GM18499 (cell line): ENCODE measurements around the gene MAGIX.
A peak's percentile ranks its signal among the peaks of the same experiment; 100 is the strongest.

Experiments used
- ATAC-seq: cut with Tn5 transposase; IDR thresholded peaks from one replicate; pipeline ENCODE4 v1.9.1; 2021; ENCODE audit warnings: moderate number of reproducible peaks; ENCODE audit not compliant: insufficient read depth, unreplicated experiment

Gene MAGIX

GRCh38 chrX:49179358-49179757 is 16.8 kb downstream of the MAGIX start:
- ATAC-seq, result no peak

DNA sequence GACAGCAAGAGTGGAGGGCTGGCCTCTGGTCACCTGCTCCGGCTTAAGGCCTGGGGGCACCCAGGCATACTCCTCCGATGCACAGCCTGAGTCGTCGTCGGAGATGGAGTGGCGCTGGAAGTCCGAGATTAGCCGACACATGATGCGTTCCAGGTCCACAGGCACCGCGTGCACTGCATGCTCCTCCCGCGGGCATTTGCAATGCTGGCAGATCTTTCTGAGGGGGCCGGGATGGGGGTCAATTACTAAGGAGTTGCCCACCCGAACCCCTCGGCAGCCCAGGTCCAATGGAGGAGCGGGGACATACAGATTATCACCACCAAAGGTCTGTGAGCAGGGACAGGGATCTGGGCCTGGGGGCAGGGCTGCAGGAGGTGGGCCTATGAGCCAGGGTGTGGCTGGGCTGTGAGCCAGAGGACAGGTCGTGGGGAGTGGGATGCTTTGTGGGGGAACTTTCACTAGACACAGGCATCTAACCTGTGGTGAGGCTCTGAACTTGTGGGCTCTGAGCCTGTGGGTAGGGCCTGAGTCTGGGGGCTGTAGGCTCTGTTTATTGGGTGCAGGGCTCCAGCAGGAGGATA is 21.2 kb downstream of the MAGIX start:
- ATAC-seq, result no peak

DNA sequence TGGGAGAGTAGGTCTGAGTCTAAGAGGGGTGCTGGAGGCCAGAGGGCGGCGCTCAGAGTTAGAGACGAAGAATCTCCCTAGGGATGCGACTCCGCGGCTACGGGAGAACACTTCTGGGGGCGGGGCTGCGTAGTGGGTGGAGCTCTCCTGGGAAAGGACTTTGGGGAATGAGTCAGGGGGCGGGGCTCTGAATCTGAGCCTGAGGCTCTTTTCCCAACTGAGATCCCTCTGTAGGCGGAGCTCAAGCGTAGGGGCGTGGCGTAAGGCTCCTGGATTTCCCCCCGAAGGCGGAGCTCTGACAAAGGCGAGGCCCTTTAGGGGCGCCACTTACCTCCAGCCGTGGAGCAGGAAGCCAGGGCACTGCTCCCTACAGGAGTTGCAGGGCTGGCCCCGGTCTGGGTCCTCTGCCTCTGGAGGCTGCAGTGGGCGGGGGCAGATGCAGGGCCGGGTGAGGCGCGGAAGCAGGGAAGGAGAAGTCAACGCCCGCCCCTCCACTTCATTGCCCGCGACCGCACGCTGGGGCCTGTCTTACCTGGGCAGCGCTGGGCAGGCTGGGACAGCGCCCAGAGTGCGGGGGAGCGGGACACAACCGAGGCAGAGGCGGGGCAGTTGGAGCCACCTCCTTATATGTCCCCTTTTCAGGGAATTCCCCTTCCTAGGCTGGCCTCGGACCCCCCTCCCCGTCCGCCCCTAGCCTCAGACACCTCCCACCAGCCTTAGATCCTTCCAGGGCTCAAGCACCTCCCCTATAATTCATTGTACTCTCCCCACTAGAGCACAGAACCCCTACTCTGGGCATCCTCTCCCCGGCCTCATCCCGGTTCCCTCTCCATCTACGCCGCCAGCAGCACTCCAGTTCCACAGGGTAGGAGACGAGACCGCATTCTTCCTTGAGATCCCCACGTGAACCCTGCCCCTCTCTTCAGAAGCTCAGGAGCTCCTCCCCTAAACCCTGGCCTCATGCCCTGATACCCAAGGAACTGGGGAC is 22.0 kb downstream of the MAGIX start:
- no peak for ATAC-seq

GRCh38 chrX:49186125-49187027 is 23.8 kb downstream of the MAGIX start, which contains the start of gene PRICKLE3:
Gene PRICKLE3 (minus strand): TSS chrX:49186373. CDS start chrX:49186297, 76 bp downstream.
- no peak for ATAC-seq

DNA sequence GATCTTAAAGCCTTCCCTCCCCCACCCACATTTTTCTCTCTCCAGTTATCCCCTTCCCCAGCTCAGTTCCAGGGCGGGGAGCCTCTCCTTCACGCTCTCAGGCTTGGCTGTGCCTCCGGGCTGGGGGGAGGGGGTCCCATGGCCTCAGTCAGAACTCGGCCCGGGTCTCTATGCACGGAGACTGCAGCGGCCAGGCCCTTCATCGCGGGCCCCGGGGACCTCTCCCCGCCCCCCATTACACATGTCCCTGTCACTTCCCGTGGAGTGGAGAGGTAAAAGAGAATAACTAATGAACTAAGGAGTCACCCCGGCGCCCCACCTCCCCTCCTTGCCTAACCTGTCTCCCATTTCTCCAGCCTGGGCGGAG is 24.5 kb downstream of the MAGIX start:
- no peak for ATAC-seq

- ATAC-seq, result no peak
These were observed 25.0 kb downstream of the MAGIX start for GRCh38 chrX:49187526-49187925.

GRCh38 chrX:49188468-49189076 is 26.0 kb downstream of the MAGIX start:
- no peak for ATAC-seq

- ATAC-seq, result no peak
These were observed 27.0 kb downstream of the MAGIX start for GRCh38 chrX:49189606-49190005.

- peak; percentile 86 for ATAC-seq
These were observed 28.4 kb downstream of the MAGIX start for GRCh38 chrX:49190821-49191573.

DNA sequence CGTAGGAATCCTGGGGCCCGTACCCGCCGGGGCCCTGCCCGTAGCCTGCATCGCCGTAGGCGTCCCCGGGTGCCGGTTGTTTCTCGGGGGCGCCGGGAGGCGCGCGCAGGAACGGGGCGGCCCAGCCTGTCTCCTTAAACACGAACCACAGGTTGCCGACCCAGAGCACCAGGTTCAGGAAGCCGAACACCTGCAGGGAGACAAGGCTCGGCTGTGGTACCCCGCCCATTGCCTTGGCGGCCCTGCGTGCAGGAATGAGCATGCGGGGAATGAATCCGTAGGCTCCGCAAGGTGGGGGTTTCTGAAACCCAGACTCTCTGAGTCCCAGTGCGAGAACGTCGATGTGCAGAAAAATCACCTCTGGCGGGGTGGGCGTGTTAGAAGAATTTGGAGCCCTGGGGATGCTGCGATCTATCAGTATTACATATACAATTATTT is 29.0 kb downstream of the MAGIX start:
- no peak for ATAC-seq

- ATAC-seq, result no peak
These were observed 30.3 kb downstream of the MAGIX start for GRCh38 chrX:49192722-49193328.

- ATAC-seq, result no peak
These were observed 31.0 kb downstream of the MAGIX start for GRCh38 chrX:49193542-49193964.

- no peak for ATAC-seq
These were observed 35.1 kb downstream of the MAGIX start for GRCh38 chrX:49197543-49198087.

DNA sequence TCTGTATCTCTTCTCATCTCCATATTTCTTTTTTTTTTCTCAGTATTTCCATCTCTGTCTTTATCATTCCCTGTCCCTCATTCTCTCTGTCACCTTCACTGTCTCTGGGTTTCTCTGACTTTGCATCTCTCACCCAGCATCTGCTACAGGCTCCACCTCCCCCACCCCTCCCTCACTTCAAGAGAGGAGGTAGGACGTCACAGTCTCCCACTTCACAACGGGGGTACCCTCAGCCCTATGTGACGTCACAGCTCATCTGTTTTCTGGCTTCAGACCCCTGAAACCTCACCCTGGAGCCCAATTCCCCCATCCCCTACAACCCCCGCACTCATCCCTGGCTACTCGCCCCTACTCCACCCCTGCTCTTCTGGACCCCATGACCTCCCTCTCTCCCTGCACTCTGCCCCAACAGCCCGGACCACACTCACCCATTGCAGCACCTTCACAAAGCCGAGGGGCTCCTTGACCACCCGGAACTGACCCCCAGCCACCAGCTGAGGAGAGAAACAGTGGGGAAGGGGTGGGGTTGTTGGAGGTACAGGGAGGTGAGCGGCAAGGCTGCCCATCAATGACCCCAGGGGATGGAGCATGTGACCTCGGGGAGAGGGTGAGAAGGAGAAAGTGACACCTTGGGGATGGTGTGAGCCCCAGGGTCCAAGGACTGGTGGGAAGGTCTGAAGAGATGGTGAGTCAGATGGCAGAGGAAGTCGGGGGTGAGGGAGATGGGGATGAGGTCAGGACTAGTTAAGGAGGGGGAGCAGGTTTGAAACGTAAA is 36.2 kb downstream of the MAGIX start:
- ATAC-seq, result no peak

- no peak for ATAC-seq
These were observed 36.7 kb downstream of the MAGIX start for GRCh38 chrX:49199315-49199595.

- ATAC-seq, result no peak
These were observed 37.6 kb downstream of the MAGIX start, which contains the start of gene SYP for GRCh38 chrX:49199906-49200771. Gene SYP (minus strand): TSS chrX:49200193. CDS start chrX:49200186, 7 bp downstream.

- ATAC-seq, result no peak
These were observed 39.5 kb downstream of the MAGIX start for GRCh38 chrX:49202022-49202421.
